ENCODE measurements around the gene EPHA6.
"Not testable (repeated sequence)": the region's sequence is repeated elsewhere in the genome, so short reads cannot be mapped to it uniquely, and the experiment has no call there.

Gene EPHA6

GRCh38 chr3:97480696-97481289 is 666.4 kb downstream of the EPHA6 start:
- DNase-seq = not testable (repeated sequence)

- DNase-seq = no peak
Observed at GRCh38 chr3:97481416-97481815, 667.0 kb downstream of the EPHA6 start.

GRCh38 chr3:97485206-97485605 is 670.8 kb downstream of the EPHA6 start:
- DNase-seq = no peak

- no peak for DNase-seq
Observed at GRCh38 chr3:97487587-97487986, 673.2 kb downstream of the EPHA6 start.

GRCh38 chr3:97488741-97489140 is 674.3 kb downstream of the EPHA6 start:
- no peak for DNase-seq

- DNase-seq = no peak
Observed at GRCh38 chr3:97495896-97496295, 681.5 kb downstream of the EPHA6 start.

- no peak for DNase-seq
Observed at GRCh38 chr3:97497138-97497537, 682.7 kb downstream of the EPHA6 start.

- no peak for DNase-seq
Observed at GRCh38 chr3:97504463-97504862, 690.1 kb downstream of the EPHA6 start.

- no peak for DNase-seq
Observed at GRCh38 chr3:97510795-97511194, 696.4 kb downstream of the EPHA6 start.

GRCh38 chr3:97515076-97515475 is 700.7 kb downstream of the EPHA6 start:
- no peak for DNase-seq

GRCh38 chr3:97530691-97531090 is 716.3 kb downstream of the EPHA6 start:
- no peak for DNase-seq

- DNase-seq = not testable (repeated sequence)
Observed at GRCh38 chr3:97547573-97547972, 733.2 kb downstream of the EPHA6 start.

- DNase-seq = no peak
Observed at GRCh38 chr3:97550408-97550807, 736.0 kb downstream of the EPHA6 start.

- DNase-seq = no peak
Observed at GRCh38 chr3:97552186-97552585, 737.8 kb downstream of the EPHA6 start.

GRCh38 chr3:97575742-97576141 is 761.3 kb downstream of the EPHA6 start:
- no peak for DNase-seq

- no peak for DNase-seq
Observed at GRCh38 chr3:97576221-97576620, 761.8 kb downstream of the EPHA6 start.

- no peak for DNase-seq
Observed at GRCh38 chr3:97579365-97579764, 765.0 kb downstream of the EPHA6 start.

- DNase-seq = no peak
Observed at GRCh38 chr3:97610626-97611025, 796.2 kb downstream of the EPHA6 start.

GRCh38 chr3:97612632-97613031 is 798.2 kb downstream of the EPHA6 start:
- no peak for DNase-seq

- DNase-seq = no peak
Observed at GRCh38 chr3:97613139-97613538, 798.7 kb downstream of the EPHA6 start.

GRCh38 chr3:97620514-97620913 is 806.1 kb downstream of the EPHA6 start:
- not testable (repeated sequence) for DNase-seq

GRCh38 chr3:97636465-97636864 is 822.1 kb downstream of the EPHA6 start:
- no peak for DNase-seq

- DNase-seq = no peak
Observed at GRCh38 chr3:97646932-97647331, 832.5 kb downstream of the EPHA6 start.

GRCh38 chr3:97647441-97647982 is 833.1 kb downstream of the EPHA6 start:
- no peak for DNase-seq

- no peak for DNase-seq
Observed at GRCh38 chr3:97655971-97656370, 841.6 kb downstream of the EPHA6 start.
